Stimulated activated memory B cell treated with anti-CD40 and anti-IgM and Interleukin-4, amounts not matched to agents 10 μg/mL and 1 μg/mL and 100 μg/mL, for 72 hours (primary cell): ENCODE results near the gene DCTN2.

Source experiments
- ATAC-seq: fragments of 150-1000 bp; cut with Tn5 transposase; 2 replicates; pipeline ENCODE4 v1.10.0; 2021
- H3K27ac Mint-ChIP-seq: one replicate; pipeline ENCODE4 v1.8.0; 2022; ENCODE audit warnings: mild to moderate bottlenecking, mixed read lengths
- H3K27me3 Mint-ChIP-seq: one replicate; pipeline ENCODE4 v1.8.0; 2022; ENCODE audit warnings: mixed read lengths
- H3K36me3 Mint-ChIP-seq: one replicate; pipeline ENCODE4 v1.8.0; 2022; ENCODE audit warnings: mixed read lengths
- H3K4me1 Mint-ChIP-seq: one replicate; pipeline ENCODE4 v1.8.0; 2022; ENCODE audit warnings: mixed read lengths
- H3K4me3 Mint-ChIP-seq: one replicate; pipeline ENCODE4 v1.8.0; 2022; ENCODE audit warnings: mild to moderate bottlenecking, moderate library complexity, mixed read lengths
- H3K9me3 Mint-ChIP-seq: one replicate; pipeline ENCODE4 v1.8.0; 2022; ENCODE audit warnings: mixed read lengths

Gene DCTN2

DNA sequence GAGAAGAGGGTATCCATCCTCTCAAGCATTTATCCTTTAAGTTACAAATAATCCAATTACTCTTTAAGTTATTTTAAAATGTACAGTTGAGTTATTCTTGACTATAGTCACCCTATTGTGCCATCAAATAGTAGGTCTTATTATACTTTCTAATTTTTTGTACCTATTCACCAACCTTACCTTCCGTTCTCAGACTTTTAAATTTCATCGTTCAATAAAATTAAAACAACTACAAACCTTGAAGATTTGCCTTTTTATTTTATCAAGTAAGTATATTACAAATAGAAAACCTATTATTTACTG is 972 bp upstream of the DCTN2 start:
- Mint-ChIP-seq H3K27me3 (peaks cover 8% of the 10 kb centered on the region), H3K9me3 (no peaks in the 10 kb centered on the region), H3K36me3 (no peaks in the 10 kb centered on the region), H3K4me3 (no peak overlapping the region), H3K4me1 (peaks cover 50% of the 10 kb centered on the region), H3K27ac (no peak overlapping the region)
- ATAC-seq: no peak

DNA sequence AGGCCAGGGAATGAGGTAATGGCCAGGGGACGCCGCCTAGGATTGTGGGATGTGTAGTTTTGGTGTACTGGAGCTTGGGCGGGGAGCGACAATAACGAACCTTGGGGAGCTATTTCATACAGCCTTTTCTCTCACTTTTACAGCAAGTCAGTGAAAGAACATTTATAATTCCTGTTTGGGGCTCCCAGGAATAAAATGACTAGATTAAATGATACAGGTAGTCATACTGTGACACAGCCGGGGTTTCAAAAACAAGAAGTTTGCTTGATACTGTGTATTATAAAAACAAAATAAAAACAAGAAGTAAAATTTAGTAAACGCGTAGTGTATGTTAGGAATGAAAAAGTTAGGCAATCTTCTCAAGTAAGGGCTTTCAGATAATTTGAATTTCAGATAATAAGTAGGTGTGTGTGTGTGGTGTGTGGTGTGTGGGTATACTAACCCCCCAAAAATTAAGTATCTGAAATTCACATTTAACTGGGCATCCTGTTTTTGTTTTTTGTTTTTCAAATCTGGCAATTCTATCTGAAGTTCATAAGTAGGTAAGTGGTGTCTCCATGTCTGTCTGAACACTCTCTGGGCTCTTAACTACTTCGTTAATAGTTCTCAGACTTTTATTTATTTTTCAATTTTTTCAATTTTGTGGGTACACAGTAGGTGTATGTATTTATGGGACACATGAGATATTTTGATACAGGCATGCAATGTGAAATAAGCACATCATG is 458 bp upstream of the DCTN2 start:
- Mint-ChIP-seq H3K36me3 (no peaks in the 10 kb centered on the region), H3K27ac (peak overlapping the region; percentile 85), H3K4me1 (peaks cover 50% of the 10 kb centered on the region), H3K4me3 (peak overlapping the region; percentile 93), H3K9me3 (no peaks in the 10 kb centered on the region), H3K27me3 (peaks cover 8% of the 10 kb centered on the region)
- no peak for ATAC-seq

DNA sequence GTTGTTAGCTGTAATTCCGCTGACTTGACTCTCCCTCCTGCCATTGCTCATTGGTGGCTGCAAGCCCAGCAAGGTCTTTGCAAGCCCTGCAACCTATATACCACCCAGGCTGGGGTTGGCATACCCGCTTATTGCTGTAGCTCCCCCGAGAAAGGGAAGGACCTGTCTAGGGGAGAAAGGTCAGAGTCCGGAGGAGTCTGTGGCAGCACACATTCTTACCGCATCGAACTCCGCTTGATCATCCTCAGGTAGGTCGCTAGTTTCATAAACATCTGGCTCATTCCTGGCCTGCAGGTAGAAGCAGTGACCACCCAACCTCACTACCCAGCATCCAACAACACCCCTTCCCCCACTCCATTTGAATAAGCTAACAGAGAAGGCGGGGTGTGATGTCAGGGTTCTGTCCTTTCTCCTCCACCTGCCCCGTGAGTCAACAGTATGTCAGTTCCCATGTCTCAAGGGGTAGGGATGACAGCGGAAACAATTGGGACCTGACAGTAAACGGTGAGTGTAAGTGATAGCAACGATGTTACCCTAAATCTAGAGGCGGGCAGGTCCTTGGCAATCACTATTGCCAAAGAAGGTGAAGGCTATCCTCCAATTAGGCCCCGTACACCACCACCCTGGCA is 1.1 kb downstream of the DCTN2 start:
- no peak for ATAC-seq
- H3K4me1 Mint-ChIP-seq: peaks cover 50% of the 10 kb centered on the region
- H3K9me3 Mint-ChIP-seq: no peaks in the 10 kb centered on the region
- peaks cover 3% of the 10 kb centered on the region for H3K36me3 Mint-ChIP-seq
- peak overlapping the region; percentile 85 for H3K27ac Mint-ChIP-seq
- peaks cover 8% of the 10 kb centered on the region for H3K27me3 Mint-ChIP-seq
- H3K4me3 Mint-ChIP-seq: peak overlapping the region; percentile 93

DNA sequence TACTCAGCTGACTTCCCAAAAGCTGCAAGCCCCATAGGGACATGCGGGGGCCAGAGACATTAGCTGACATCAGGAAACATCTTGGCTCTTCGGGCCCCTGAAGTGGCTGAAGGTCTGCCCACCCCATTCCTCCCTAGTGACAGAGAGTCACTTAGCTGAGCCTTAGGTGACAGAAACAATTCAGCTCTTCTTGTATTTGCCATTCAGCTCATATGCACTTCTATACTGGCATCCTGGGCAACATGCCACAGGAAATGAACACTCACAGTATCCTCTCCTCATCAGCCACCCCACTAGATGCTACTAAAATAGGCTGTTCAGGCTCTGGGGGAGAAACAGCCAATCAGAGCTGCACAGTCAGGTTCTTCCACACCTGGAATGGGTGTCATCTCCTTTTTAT is 3.4 kb downstream of the DCTN2 start:
- H3K36me3 Mint-ChIP-seq: peaks cover 15% of the 10 kb centered on the region
- peaks cover 35% of the 10 kb centered on the region for H3K4me1 Mint-ChIP-seq
- no peak overlapping the region for H3K27ac Mint-ChIP-seq
- no peak overlapping the region for H3K4me3 Mint-ChIP-seq
- H3K9me3 Mint-ChIP-seq: no peaks in the 10 kb centered on the region
- no peaks in the 10 kb centered on the region for H3K27me3 Mint-ChIP-seq
- no peak for ATAC-seq

DNA sequence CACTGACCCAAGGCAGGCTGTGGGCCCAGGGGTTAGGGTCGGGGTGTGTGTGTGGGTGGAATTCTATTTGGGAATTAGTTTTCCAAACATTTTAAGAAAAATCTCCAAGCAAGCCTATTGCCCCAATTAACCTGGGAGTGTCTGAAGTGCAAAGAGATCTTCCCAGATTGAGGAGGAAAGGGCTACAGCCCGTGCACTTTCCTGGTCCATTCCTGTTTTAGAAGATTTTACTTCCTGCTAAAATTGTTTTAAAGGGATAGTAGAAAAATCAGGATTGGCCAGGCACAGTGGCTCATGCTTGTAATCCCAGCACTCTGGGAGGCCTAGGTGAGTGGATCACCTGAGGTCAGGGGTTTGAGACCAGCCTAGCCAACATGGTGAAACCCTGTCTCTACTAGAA is 5.3 kb downstream of the DCTN2 start:
- no peak overlapping the region for H3K27ac Mint-ChIP-seq
- no peak overlapping the region for H3K4me3 Mint-ChIP-seq
- ATAC-seq: no peak
- H3K9me3 Mint-ChIP-seq: no peaks in the 10 kb centered on the region
- H3K4me1 Mint-ChIP-seq: peaks cover 26% of the 10 kb centered on the region
- peaks cover 22% of the 10 kb centered on the region for H3K36me3 Mint-ChIP-seq
- H3K27me3 Mint-ChIP-seq: no peaks in the 10 kb centered on the region

DNA sequence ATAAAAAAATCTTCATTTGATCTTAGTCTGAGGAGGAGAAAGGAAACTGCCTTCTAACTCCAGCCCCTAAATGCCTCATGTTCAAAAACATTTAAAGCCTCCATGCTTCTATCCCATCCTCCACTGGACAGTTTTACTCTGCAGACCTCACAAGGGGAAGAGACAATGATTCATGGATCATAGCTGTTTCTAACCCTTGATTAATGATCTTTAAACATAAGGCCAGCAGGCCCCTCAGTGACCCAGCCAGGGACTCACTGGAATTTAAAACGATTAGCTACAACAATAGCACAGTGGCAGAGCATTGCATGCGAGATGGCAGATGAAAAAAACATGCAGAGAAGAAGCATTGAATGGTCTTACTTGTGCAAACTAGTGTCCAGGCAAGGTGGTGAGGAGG is 6.0 kb downstream of the DCTN2 start:
- Mint-ChIP-seq H3K36me3 (peaks cover 22% of the 10 kb centered on the region), H3K4me1 (peaks cover 21% of the 10 kb centered on the region), H3K4me3 (no peak overlapping the region), H3K27me3 (no peaks in the 10 kb centered on the region), H3K27ac (no peak overlapping the region), H3K9me3 (no peaks in the 10 kb centered on the region)
- ATAC-seq: no peak

DNA sequence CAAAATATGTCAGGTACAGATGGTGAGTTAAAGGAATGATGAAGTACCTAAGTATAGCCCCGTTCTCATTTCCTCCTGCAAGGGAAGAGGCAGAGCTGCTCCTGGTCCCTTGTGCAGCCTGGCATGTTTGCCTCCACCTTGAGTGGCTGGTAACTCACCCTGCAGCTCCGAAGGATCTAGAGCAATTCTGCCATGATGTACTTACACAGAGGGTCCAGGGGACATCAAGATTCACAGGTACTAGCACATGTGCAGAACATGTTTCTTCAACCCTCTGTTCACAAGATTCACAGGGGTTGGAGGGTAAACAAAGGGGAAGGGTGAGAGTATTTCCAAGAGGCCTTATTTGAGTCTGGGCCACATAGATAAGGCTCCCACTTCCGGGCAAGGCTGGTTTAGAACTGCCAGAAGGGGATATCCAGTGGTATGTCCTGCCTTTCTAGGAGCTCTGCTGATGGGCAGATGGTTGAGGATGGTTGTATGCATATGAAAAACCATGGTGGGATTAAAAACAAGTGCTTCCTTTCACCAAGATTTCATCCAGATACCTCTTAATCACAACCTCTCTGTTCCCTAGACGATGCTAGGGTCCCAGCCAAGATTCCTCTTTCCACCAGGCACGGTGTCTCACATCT is 7.7 kb downstream of the DCTN2 start:
- Mint-ChIP-seq H3K36me3 (peaks cover 38% of the 10 kb centered on the region), H3K27me3 (no peaks in the 10 kb centered on the region), H3K4me3 (no peak overlapping the region), H3K4me1 (peaks cover 7% of the 10 kb centered on the region), H3K9me3 (no peaks in the 10 kb centered on the region), H3K27ac (no peak overlapping the region)
- ATAC-seq: no peak

DNA sequence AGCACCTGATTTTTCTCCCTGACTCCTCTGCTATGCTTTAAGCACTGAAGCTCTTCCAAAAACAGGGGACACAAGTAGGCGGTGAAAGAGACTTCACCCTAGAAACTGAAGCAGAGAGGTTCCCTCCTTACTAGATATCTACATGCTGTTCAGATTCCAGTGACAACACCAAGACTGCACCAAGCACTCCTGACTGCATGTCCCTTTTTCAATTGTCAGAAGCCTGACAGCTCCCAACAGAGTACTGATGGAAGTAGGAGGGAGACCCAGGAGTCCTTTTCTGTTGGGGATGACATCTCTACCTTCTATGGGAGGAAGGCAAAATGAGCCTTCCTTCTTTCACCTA is 10.4 kb downstream of the DCTN2 start:
- no peak overlapping the region for H3K27ac Mint-ChIP-seq
- no peaks in the 10 kb centered on the region for H3K9me3 Mint-ChIP-seq
- H3K27me3 Mint-ChIP-seq: no peaks in the 10 kb centered on the region
- no peak for ATAC-seq
- no peak overlapping the region for H3K4me3 Mint-ChIP-seq
- H3K36me3 Mint-ChIP-seq: peaks cover 65% of the 10 kb centered on the region
- H3K4me1 Mint-ChIP-seq: peaks cover 7% of the 10 kb centered on the region

DNA sequence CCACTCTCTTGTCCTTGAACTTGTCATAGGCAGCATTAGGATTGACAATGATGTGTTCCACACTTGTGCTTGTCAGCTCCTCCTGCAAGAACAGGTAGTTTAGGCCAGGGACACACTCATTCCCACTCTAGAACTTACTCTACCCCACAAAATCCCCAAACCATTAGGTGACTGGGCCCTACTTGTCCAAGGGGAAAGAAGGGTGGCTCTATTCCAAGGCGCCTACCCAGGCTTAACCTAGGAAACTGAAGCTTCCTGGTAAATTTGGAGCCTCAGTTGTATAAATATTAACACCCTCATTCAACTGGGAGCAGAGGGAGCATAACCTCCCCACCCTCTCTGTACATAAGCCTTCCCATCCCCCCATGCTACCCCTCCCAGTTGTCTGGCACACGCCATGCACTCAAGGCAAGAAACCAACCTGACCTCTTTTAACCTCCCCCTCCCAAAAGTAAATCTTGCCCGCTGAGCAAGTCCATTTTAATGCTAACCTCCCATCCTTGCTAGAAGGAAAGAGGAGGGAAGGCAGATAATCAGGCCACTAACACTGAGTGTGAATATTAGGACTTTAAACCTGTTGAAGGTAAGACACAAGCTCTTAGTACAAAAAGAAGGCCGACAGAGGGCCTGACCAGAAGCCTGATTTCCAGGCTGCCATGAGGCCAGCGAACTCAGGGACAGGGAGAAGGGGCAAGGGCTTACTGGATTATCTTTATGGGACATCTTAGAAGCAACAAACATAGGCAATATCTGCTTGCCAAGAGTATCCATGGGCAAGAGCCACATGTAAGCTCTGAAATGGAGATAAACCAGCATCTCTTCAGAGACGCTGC is 11.0 kb downstream of the DCTN2 start:
- no peak for ATAC-seq
- Mint-ChIP-seq H3K4me3 (no peak overlapping the region), H3K27ac (no peak overlapping the region), H3K27me3 (no peaks in the 10 kb centered on the region), H3K4me1 (peaks cover 7% of the 10 kb centered on the region), H3K9me3 (no peaks in the 10 kb centered on the region), H3K36me3 (peaks cover 66% of the 10 kb centered on the region)

DNA sequence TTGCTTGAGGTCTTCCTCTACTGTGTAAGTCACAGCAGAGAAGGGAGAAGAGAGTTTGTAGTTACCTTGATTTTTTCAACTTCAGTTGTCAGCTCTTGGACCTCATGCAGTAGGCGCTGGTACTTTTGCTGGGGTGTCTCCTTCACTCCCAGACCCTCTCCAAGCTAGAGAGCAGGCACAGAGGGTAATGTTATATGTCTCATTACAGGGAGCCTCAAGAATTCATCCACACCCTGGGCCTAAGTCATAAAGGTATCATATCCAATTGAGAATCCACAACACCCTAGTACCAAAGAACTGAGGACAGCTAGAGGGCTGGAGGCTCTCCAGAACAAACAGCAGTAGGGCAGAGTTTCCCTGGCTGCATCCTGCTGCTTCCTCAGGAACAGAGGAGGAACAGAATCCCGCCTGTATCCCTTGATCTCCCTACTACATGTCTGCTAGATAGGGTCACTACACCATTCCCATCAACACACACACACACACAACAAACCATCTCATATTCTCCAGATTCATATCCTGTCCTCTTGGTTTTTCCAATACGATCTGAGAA is 11.9 kb downstream of the DCTN2 start:
- H3K27me3 Mint-ChIP-seq: no peaks in the 10 kb centered on the region
- no peak for ATAC-seq

DNA sequence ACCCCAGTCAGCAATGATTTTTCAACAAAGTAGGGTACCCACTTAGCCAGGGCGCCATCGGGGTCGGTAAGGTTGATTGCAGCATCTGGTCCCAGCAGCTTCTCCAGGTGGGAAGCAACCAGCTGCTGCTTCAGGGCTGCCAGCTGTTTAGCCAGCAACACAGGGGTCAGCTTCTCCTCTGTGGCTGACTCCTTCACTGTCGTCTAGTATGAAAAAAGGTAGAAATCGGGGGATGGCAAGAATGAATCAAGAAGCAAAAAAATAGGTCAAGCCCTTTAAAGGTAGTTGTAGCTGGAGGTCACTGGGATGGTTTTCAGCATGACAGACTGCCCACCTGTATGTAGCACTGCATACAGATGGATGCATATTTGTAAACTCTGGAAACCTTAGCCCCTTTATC is 12.7 kb downstream of the DCTN2 start:
- H3K27me3 Mint-ChIP-seq: no peaks in the 10 kb centered on the region
- H3K9me3 Mint-ChIP-seq: no peaks in the 10 kb centered on the region
- peaks cover 7% of the 10 kb centered on the region for H3K4me1 Mint-ChIP-seq
- no peak overlapping the region for H3K4me3 Mint-ChIP-seq
- peaks cover 71% of the 10 kb centered on the region for H3K36me3 Mint-ChIP-seq
- ATAC-seq: no peak
- no peak overlapping the region for H3K27ac Mint-ChIP-seq

More for the DNA sequence above, 11.9 kb downstream of the DCTN2 start:
- Mint-ChIP-seq H3K9me3 (no peaks in the 10 kb centered on the region), H3K36me3 (peaks cover 67% of the 10 kb centered on the region), H3K4me1 (peaks cover 7% of the 10 kb centered on the region), H3K27ac (no peak overlapping the region), H3K4me3 (no peak overlapping the region)

DNA sequence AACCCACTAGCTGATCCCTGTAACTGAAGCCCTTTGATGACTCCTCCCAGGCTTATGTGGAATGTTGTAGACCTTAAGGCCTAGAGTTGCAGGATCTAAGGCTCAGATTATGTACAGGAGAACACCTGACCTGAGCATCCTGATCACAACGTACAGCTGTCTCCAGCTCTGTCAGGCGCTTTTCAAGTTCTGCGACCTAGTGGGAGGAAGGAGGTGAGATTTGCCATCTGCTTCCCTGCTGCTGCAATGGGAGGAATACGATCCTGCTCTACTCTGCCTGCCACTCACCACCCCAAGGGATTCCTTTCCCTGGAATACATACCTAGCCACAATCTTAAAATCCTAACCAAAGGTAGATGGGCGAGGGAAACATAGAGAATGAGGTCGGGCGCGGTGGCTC is 13.9 kb downstream of the DCTN2 start:
- Mint-ChIP-seq H3K4me1 (peaks cover 5% of the 10 kb centered on the region), H3K9me3 (no peaks in the 10 kb centered on the region), H3K27ac (no peak overlapping the region), H3K36me3 (peaks cover 70% of the 10 kb centered on the region), H3K4me3 (no peak overlapping the region), H3K27me3 (no peaks in the 10 kb centered on the region)
- ATAC-seq: no peak

DNA sequence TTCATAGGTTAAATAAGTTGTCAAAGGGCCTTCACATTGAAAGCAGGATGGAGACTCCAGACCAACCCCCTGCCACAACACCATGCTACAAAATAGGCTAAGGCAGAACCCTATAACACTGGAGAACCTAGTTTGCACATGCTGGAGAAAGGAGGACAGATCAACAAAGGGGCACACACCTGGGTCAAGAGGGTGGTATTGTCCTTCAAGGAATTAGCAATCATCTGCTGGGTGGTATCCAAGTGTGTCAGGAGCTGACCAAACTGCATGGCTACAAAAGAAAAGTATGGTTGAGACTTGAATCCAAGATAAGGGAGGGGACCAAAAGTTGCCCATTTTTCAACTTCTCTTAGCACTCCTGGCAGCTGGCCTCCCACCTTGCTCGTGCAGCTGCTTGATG is 15.2 kb downstream of the DCTN2 start:
- H3K36me3 Mint-ChIP-seq: peaks cover 78% of the 10 kb centered on the region
- ATAC-seq: no peak
- H3K9me3 Mint-ChIP-seq: no peaks in the 10 kb centered on the region
- no peaks in the 10 kb centered on the region for H3K27me3 Mint-ChIP-seq
- H3K4me1 Mint-ChIP-seq: peaks cover 6% of the 10 kb centered on the region
- no peak overlapping the region for H3K4me3 Mint-ChIP-seq
- no peak overlapping the region for H3K27ac Mint-ChIP-seq

DNA sequence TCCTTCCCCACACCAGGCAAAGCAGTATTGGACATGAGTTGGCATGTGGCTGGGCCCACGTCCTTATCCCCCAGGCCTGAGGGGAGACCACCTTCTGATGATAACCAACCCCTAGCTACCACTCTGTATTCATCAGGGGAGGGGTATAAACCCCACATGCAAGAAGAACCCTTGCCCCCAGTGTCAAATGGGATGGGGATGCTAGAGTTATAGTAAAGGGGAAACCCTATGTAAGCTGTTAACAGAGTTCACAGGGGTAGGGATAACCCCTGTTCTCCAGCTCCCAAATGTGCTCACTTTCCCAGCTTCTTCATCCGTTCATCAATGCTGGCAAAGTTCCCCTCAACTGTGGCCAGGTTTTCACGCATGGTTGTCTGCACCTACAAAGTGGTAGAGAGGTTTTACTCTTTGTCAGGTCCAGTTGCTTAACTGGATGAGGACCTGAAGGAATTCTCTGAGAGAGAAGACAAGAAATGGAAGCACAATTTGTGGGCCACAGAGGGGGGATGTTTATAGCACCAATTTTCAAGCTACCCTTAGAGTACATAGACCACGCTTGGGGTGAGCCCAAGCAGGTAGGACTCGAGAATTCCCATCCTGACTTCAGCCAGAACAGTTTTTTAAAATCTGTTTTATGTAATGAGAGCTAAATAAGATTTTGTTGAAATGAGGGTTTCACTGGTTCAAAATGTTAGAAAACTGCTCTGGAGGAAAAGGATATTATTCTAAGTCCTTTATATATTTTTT is 16.4 kb downstream of the DCTN2 start:
- H3K27ac Mint-ChIP-seq: no peak overlapping the region
- H3K27me3 Mint-ChIP-seq: no peaks in the 10 kb centered on the region
- no peak for ATAC-seq
- no peaks in the 10 kb centered on the region for H3K9me3 Mint-ChIP-seq
- peaks cover 19% of the 10 kb centered on the region for H3K4me1 Mint-ChIP-seq
- peaks cover 87% of the 10 kb centered on the region for H3K36me3 Mint-ChIP-seq
- H3K4me3 Mint-ChIP-seq: no peak overlapping the region

DNA sequence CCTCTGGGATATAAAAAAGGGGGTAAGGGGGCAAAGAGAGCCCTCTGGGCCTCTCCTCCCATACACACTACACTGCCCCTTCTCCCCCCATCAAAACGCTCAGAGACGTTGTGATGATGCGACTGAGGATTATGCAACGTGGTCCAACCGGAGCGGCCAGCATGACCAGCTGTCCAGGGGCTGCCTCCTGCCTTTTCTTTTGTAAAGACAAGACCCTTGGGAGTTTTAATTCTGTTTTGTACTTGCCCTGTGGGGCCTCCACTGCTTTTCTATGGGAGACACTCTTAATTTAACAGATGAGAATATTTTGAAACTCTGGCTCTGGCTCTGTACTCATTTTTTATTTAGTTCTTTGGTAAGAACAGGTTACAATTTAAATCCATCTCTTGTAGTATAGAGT is 17.2 kb downstream of the DCTN2 start:
- no peak for ATAC-seq
- H3K27ac Mint-ChIP-seq: no peak overlapping the region
- H3K9me3 Mint-ChIP-seq: no peaks in the 10 kb centered on the region
- H3K4me3 Mint-ChIP-seq: no peak overlapping the region
- H3K36me3 Mint-ChIP-seq: peaks cover 87% of the 10 kb centered on the region
- H3K27me3 Mint-ChIP-seq: no peaks in the 10 kb centered on the region
- H3K4me1 Mint-ChIP-seq: peaks cover 26% of the 10 kb centered on the region
